HG03460 (cell line): ENCODE results near the gene TRIM17.

ENCODE experiments used
- ATAC-seq: cut with Tn5 transposase; IDR thresholded peaks from one replicate; pipeline ENCODE4 v1.9.1; 2021; ENCODE audit not compliant: unreplicated experiment

Gene TRIM17

GRCh38 chr1:228358039-228358763 lies 58.5 kb downstream of the TRIM17 start:
- no peak for ATAC-seq
